Activated naive CD8-positive, alpha-beta T cell treated with anti-CD3 and anti-CD28 coated beads, Interleukin-2, amount 50 U/mL, for 24 hours (primary cell): ENCODE measurements around the gene PRKG2.
A peak's percentile ranks its signal among the peaks of the same experiment; 100 is the strongest.

Experiments used
- ATAC-seq: fragments of 150-1000 bp; cut with Tn5 transposase; one replicate; pipeline ENCODE4 v1.10.0; 2021
- DNase-seq: peaks from one replicate; pipeline ENCODE4 v3.0.0; 2021
- H3K27ac Mint-ChIP-seq: one replicate; pipeline ENCODE4 v1.8.0; 2021; ENCODE audit warnings: mild to moderate bottlenecking, mixed read lengths
- H3K27me3 Mint-ChIP-seq: one replicate; pipeline ENCODE4 v1.8.0; 2021; ENCODE audit warnings: mixed read lengths
- H3K36me3 Mint-ChIP-seq: one replicate; pipeline ENCODE4 v1.8.0; 2021; ENCODE audit warnings: low read depth, mixed read lengths
- H3K4me1 Mint-ChIP-seq: one replicate; pipeline ENCODE4 v1.8.0; 2021; ENCODE audit warnings: mixed read lengths
- H3K4me3 Mint-ChIP-seq: one replicate; pipeline ENCODE4 v1.8.0; 2021; ENCODE audit warnings: mild to moderate bottlenecking, moderate library complexity, mixed read lengths
- H3K9me3 Mint-ChIP-seq: one replicate; pipeline ENCODE4 v1.8.0; 2021; ENCODE audit warnings: mixed read lengths

PRKG2 gene

GRCh38 chr4:81152839-81153713 is 61.9 kb downstream of the PRKG2 start:
- Mint-ChIP-seq H3K4me1 (no peaks in the 10 kb centered on the region), H3K4me3 (peak overlapping the region; percentile 45), H3K36me3 (no peaks in the 10 kb centered on the region), H3K27me3 (no peaks in the 10 kb centered on the region), H3K27ac (no peak overlapping the region), H3K9me3 (no peaks in the 10 kb centered on the region)
- ATAC-seq (no peak), DNase-seq (no peak)

GRCh38 chr4:81149976-81150375 is 65.0 kb downstream of the PRKG2 start:
- DNase-seq, result no peak
- Mint-ChIP-seq H3K27ac (no peak overlapping the region), H3K9me3 (no peaks in the 10 kb centered on the region), H3K27me3 (no peaks in the 10 kb centered on the region), H3K36me3 (no peaks in the 10 kb centered on the region), H3K4me1 (no peaks in the 10 kb centered on the region), H3K4me3 (no peak overlapping the region)
- ATAC-seq, result no peak

- H3K4me1 Mint-ChIP-seq, result no peaks in the 10 kb centered on the region
- H3K27me3 Mint-ChIP-seq, result no peaks in the 10 kb centered on the region
- no peak overlapping the region for H3K4me3 Mint-ChIP-seq
- H3K9me3 Mint-ChIP-seq, result no peaks in the 10 kb centered on the region
- H3K27ac Mint-ChIP-seq, result no peak overlapping the region
- H3K36me3 Mint-ChIP-seq, result no peaks in the 10 kb centered on the region
- ATAC-seq (no peak), DNase-seq (no peak)
These were observed 66.4 kb downstream of the PRKG2 start for GRCh38 chr4:81148576-81148975.

- no peaks in the 10 kb centered on the region for H3K27me3 Mint-ChIP-seq
- H3K27ac Mint-ChIP-seq, result no peak overlapping the region
- no peaks in the 10 kb centered on the region for H3K36me3 Mint-ChIP-seq
- no peak for DNase-seq
- no peaks in the 10 kb centered on the region for H3K4me1 Mint-ChIP-seq
- H3K9me3 Mint-ChIP-seq, result no peaks in the 10 kb centered on the region
- no peak for ATAC-seq
- H3K4me3 Mint-ChIP-seq, result no peak overlapping the region
These were observed 68.6 kb downstream of the PRKG2 start for GRCh38 chr4:81146466-81146865.

- H3K36me3 Mint-ChIP-seq, result no peaks in the 10 kb centered on the region
- H3K9me3 Mint-ChIP-seq, result no peaks in the 10 kb centered on the region
- DNase-seq (no peak), ATAC-seq (no peak)
- no peak overlapping the region for H3K27ac Mint-ChIP-seq
- H3K4me3 Mint-ChIP-seq, result no peak overlapping the region
- no peaks in the 10 kb centered on the region for H3K4me1 Mint-ChIP-seq
- H3K27me3 Mint-ChIP-seq, result peaks cover 2% of the 10 kb centered on the region
These were observed 71.8 kb downstream of the PRKG2 start for GRCh38 chr4:81143183-81143582.

- Mint-ChIP-seq H3K27ac (no peak overlapping the region), H3K9me3 (no peaks in the 10 kb centered on the region), H3K4me3 (no peak overlapping the region), H3K27me3 (peaks cover 2% of the 10 kb centered on the region), H3K36me3 (no peaks in the 10 kb centered on the region), H3K4me1 (no peaks in the 10 kb centered on the region)
- no peak for DNase-seq
- no peak for ATAC-seq
These were observed 72.3 kb downstream of the PRKG2 start for GRCh38 chr4:81142744-81143143.

GRCh38 chr4:81137894-81138293 is 77.1 kb downstream of the PRKG2 start:
- H3K36me3 Mint-ChIP-seq, result no peaks in the 10 kb centered on the region
- no peak for ATAC-seq
- peaks cover 5% of the 10 kb centered on the region for H3K27me3 Mint-ChIP-seq
- no peak overlapping the region for H3K4me3 Mint-ChIP-seq
- no peaks in the 10 kb centered on the region for H3K9me3 Mint-ChIP-seq
- no peak for DNase-seq
- no peaks in the 10 kb centered on the region for H3K4me1 Mint-ChIP-seq
- H3K27ac Mint-ChIP-seq, result no peak overlapping the region

GRCh38 chr4:81137446-81137845 is 77.6 kb downstream of the PRKG2 start:
- ATAC-seq (no peak), DNase-seq (no peak)
- Mint-ChIP-seq H3K4me3 (no peak overlapping the region), H3K27me3 (peaks cover 5% of the 10 kb centered on the region), H3K36me3 (no peaks in the 10 kb centered on the region), H3K9me3 (no peaks in the 10 kb centered on the region), H3K27ac (no peak overlapping the region), H3K4me1 (no peaks in the 10 kb centered on the region)

- DNase-seq, result no peak
- ATAC-seq, result no peak
- no peaks in the 10 kb centered on the region for H3K36me3 Mint-ChIP-seq
- H3K4me1 Mint-ChIP-seq, result no peaks in the 10 kb centered on the region
- peaks cover 5% of the 10 kb centered on the region for H3K27me3 Mint-ChIP-seq
- no peak overlapping the region for H3K27ac Mint-ChIP-seq
- H3K4me3 Mint-ChIP-seq, result no peak overlapping the region
- no peaks in the 10 kb centered on the region for H3K9me3 Mint-ChIP-seq
These were observed 78.7 kb downstream of the PRKG2 start for GRCh38 chr4:81136161-81136905.

- Mint-ChIP-seq H3K4me1 (no peaks in the 10 kb centered on the region), H3K4me3 (no peak overlapping the region), H3K27me3 (peaks cover 5% of the 10 kb centered on the region), H3K9me3 (no peaks in the 10 kb centered on the region), H3K36me3 (no peaks in the 10 kb centered on the region), H3K27ac (no peak overlapping the region)
- no peak for ATAC-seq
- no peak for DNase-seq
These were observed 79.5 kb downstream of the PRKG2 start for GRCh38 chr4:81135501-81135900.

GRCh38 chr4:81131563-81131962 is 83.5 kb downstream of the PRKG2 start:
- no peak for DNase-seq
- Mint-ChIP-seq H3K27ac (no peak overlapping the region), H3K4me1 (no peaks in the 10 kb centered on the region), H3K4me3 (no peak overlapping the region), H3K9me3 (no peaks in the 10 kb centered on the region), H3K36me3 (no peaks in the 10 kb centered on the region), H3K27me3 (peaks cover 6% of the 10 kb centered on the region)
- ATAC-seq, result no peak

- ATAC-seq (no peak), DNase-seq (no peak)
- Mint-ChIP-seq H3K9me3 (no peaks in the 10 kb centered on the region), H3K27me3 (peaks cover 4% of the 10 kb centered on the region), H3K4me3 (no peak overlapping the region), H3K4me1 (no peaks in the 10 kb centered on the region), H3K36me3 (no peaks in the 10 kb centered on the region), H3K27ac (no peak overlapping the region)
These were observed 84.0 kb downstream of the PRKG2 start for GRCh38 chr4:81131066-81131465.

GRCh38 chr4:81130569-81130968 is 84.5 kb downstream of the PRKG2 start:
- ATAC-seq (no peak), DNase-seq (no peak)
- Mint-ChIP-seq H3K4me1 (no peaks in the 10 kb centered on the region), H3K36me3 (no peaks in the 10 kb centered on the region), H3K9me3 (no peaks in the 10 kb centered on the region), H3K27me3 (peaks cover 4% of the 10 kb centered on the region), H3K27ac (no peak overlapping the region), H3K4me3 (no peak overlapping the region)

GRCh38 chr4:81120055-81120454 is 95.0 kb downstream of the PRKG2 start:
- Mint-ChIP-seq H3K27me3 (peaks cover 2% of the 10 kb centered on the region), H3K4me1 (no peaks in the 10 kb centered on the region), H3K9me3 (no peaks in the 10 kb centered on the region), H3K36me3 (no peaks in the 10 kb centered on the region), H3K4me3 (no peak overlapping the region), H3K27ac (no peak overlapping the region)
- DNase-seq, result no peak
- no peak for ATAC-seq

- H3K27me3 Mint-ChIP-seq, result peaks cover 2% of the 10 kb centered on the region
- no peaks in the 10 kb centered on the region for H3K36me3 Mint-ChIP-seq
- H3K4me1 Mint-ChIP-seq, result peaks cover 7% of the 10 kb centered on the region
- H3K27ac Mint-ChIP-seq, result no peak overlapping the region
- H3K4me3 Mint-ChIP-seq, result no peak overlapping the region
- no peak for DNase-seq
- ATAC-seq, result no peak
- no peaks in the 10 kb centered on the region for H3K9me3 Mint-ChIP-seq
These were observed 96.9 kb downstream of the PRKG2 start for GRCh38 chr4:81118086-81118485.
